ENCODE results near the gene RIN1. TPM values are rescaled to one million over a fixed set of nuclear protein-coding genes. Genes with fewer than 3 reads are reported as not detected.

The RIN1 gene
- total RNA-seq, 6 experiments from 2014 or later: 0.46 to 1.8 (median 0.94) TPM

- Histone ChIP-seq H3K36me3 (no peaks in the 10 kb centered on the region), H3K4me3 (no peak overlapping the region), H3K9me3 (no peaks in the 10 kb centered on the region), H3K4me1 (peaks cover 0 to 8% (median 0%) of the 10 kb centered on the region in 4 donors), H3K27ac (no peak overlapping the region), H3K27me3 (no peaks in the 10 kb centered on the region)
- TF ChIP-seq CTCF (IDR thresholded peaks at IDR 0.05) (no peak), POLR2A (IDR thresholded peaks at IDR 0.05) (no peak)
- WGBS (ENCODE audit: insufficient coverage, low coverage, low lambda C conversion rate, missing lambda C conversion rate): 17% methylated on average over 1 of the region's 3 CpGs
- intact Hi-C loops (cut with DNase I): no loop called here
- DNase-seq: no peak
- peak in 2 of 4 donors; percentile 5 to 21 for ATAC-seq
Observed at GRCh38 chr11:66328031-66328301, 8.3 kb downstream of the RIN1 start.

- Histone ChIP-seq H3K36me3 (no peaks in the 10 kb centered on the region), H3K9me3 (no peaks in the 10 kb centered on the region), H3K4me3 (no peak overlapping the region), H3K4me1 (peaks cover 0 to 8% (median 0%) of the 10 kb centered on the region in 4 donors), H3K27ac (no peak overlapping the region), H3K27me3 (no peaks in the 10 kb centered on the region)
- DNase-seq: no peak
- ATAC-seq: no peak
- intact Hi-C loops (cut with DNase I): no loop called here
- TF ChIP-seq CTCF (IDR thresholded peaks at IDR 0.05): no peak
- TF ChIP-seq POLR2A (IDR thresholded peaks at IDR 0.05): no peak
- WGBS (ENCODE audit: insufficient coverage, low coverage, low lambda C conversion rate, missing lambda C conversion rate): 75% methylated on average over 9 of the region's 10 CpGs
Observed at GRCh38 chr11:66327171-66328030, 8.8 kb downstream of the RIN1 start.

- intact Hi-C loops (cut with DNase I): no loop called here
- DNase-seq (no peak), ATAC-seq (peak in 1 of 4 donors; percentile 3)
- Histone ChIP-seq H3K36me3 (no peaks in the 10 kb centered on the region), H3K27ac (no peak overlapping the region), H3K4me3 (no peak overlapping the region), H3K4me1 (peaks cover 0 to 8% (median 0%) of the 10 kb centered on the region in 4 donors), H3K9me3 (no peaks in the 10 kb centered on the region), H3K27me3 (no peaks in the 10 kb centered on the region)
- WGBS (ENCODE audit: insufficient coverage, low coverage, low lambda C conversion rate, missing lambda C conversion rate): 39% methylated on average over 6 of the region's 21 CpGs
- no peak for TF ChIP-seq POLR2A (IDR thresholded peaks at IDR 0.05)
- TF ChIP-seq CTCF (IDR thresholded peaks at IDR 0.05): no peak
Observed at GRCh38 chr11:66326261-66327111, 9.7 kb downstream of the RIN1 start.

- 53% methylated on average over 2 of the region's 8 CpGs for WGBS (ENCODE audit: insufficient coverage, low coverage, low lambda C conversion rate, missing lambda C conversion rate)
- peaks cover 0 to 8% (median 0%) of the 10 kb centered on the region in 4 donors for H3K4me1 ChIP-seq
- no peaks in the 10 kb centered on the region for H3K36me3 ChIP-seq
- no peak for ATAC-seq
- no peak for DNase-seq
- no peak for TF ChIP-seq CTCF (IDR thresholded peaks at IDR 0.05)
- no peak for TF ChIP-seq POLR2A (IDR thresholded peaks at IDR 0.05)
- intact Hi-C loops (cut with DNase I): no loop called here
- H3K4me3 ChIP-seq: no peak overlapping the region
- H3K27ac ChIP-seq: no peak overlapping the region
- no peaks in the 10 kb centered on the region for H3K9me3 ChIP-seq
- H3K27me3 ChIP-seq: no peaks in the 10 kb centered on the region
Observed at GRCh38 chr11:66325263-66325671, 11.0 kb downstream of the RIN1 start.
